Measurements from ENCODE around the gene EPS8L2. TPM values are rescaled to one million over a fixed set of nuclear protein-coding genes. Genes with fewer than 3 reads are reported as not detected.

The EPS8L2 gene
- total RNA-seq, 1 experiment from 2014 or later = 92.8 TPM

GRCh38 chr11:673866-674265, 32.2 kb upstream of the EPS8L2 start:
- Mint-ChIP-seq H3K27ac (peak overlapping the region in 1 of 3 experiments; percentile 15; a peak in 1 of 7 replicates), H3K27me3 (ENCODE audit: low read depth) (no peaks in the 10 kb centered on the region), H3K4me1 (no peaks in the 10 kb centered on the region), H3K36me3 (ENCODE audit: insufficient read depth in 1 of 3, low read depth in 3 of 3) (peaks cover 33 to 59% (median 47%) of the 10 kb centered on the region in 3 experiments), H3K9me3 (no peaks in the 10 kb centered on the region), H3K4me3 (no peak overlapping the region)
- no peak overlapping the region for H3K56ac ChIP-seq (ENCODE audit: insufficient read length, low read depth, low read length)
- no peak overlapping the region for H3K23ac ChIP-seq (ENCODE audit: insufficient read length, low read depth, low read length)
- H3K4ac ChIP-seq (ENCODE audit: low read depth, low read length) = no peak overlapping the region
- no peaks in the 10 kb centered on the region for H4K20me1 ChIP-seq (ENCODE audit: control insufficient read depth, insufficient read depth, insufficient read length)
- no peak overlapping the region for H3K14ac ChIP-seq (ENCODE audit: insufficient read depth, low read length)
- no peak overlapping the region for H4K8ac ChIP-seq (replicated peaks; ENCODE audit: insufficient read length, low read depth, low read length)
- no peak overlapping the region for H2AFZ ChIP-seq (ENCODE audit: low read length)
- no peak overlapping the region for H3T11ph ChIP-seq (ENCODE audit: low read length)
- no CpG with 5 or more reads among the region's 8 CpGs for WGBS (ENCODE audit: extremely low coverage, insufficient read length, low lambda C conversion rate)
- no peak overlapping the region for H3K9ac ChIP-seq (ENCODE audit: extremely low read depth, insufficient read length, low read length)
- no peak overlapping the region for H3K4me2 ChIP-seq (ENCODE audit: insufficient read depth, insufficient read length, low read length)
- no peak overlapping the region for H2BK15ac ChIP-seq (ENCODE audit: low read depth, low read length)
- H3K27me3 ChIP-seq (ENCODE audit: insufficient read depth, low read length) = no peaks in the 10 kb centered on the region
- no peak overlapping the region for H2AK5ac ChIP-seq (ENCODE audit: insufficient read length, low read length)
- no peaks in the 10 kb centered on the region for H3K79me2 ChIP-seq (ENCODE audit: insufficient read depth, low read length)
- no peak overlapping the region for H3K18ac ChIP-seq (ENCODE audit: insufficient read length, low read depth, low read length)
- H3K23me2 ChIP-seq (ENCODE audit: insufficient read length, low read depth, low read length, poor library complexity, severe bottlenecking) = no peaks in the 10 kb centered on the region
- H3K4me1 ChIP-seq (ENCODE audit: insufficient read depth, low read length) = no peaks in the 10 kb centered on the region
- no peak overlapping the region for H2BK5ac ChIP-seq (ENCODE audit: insufficient read length, low read length)
- TF ChIP-seq, protein P1, sequence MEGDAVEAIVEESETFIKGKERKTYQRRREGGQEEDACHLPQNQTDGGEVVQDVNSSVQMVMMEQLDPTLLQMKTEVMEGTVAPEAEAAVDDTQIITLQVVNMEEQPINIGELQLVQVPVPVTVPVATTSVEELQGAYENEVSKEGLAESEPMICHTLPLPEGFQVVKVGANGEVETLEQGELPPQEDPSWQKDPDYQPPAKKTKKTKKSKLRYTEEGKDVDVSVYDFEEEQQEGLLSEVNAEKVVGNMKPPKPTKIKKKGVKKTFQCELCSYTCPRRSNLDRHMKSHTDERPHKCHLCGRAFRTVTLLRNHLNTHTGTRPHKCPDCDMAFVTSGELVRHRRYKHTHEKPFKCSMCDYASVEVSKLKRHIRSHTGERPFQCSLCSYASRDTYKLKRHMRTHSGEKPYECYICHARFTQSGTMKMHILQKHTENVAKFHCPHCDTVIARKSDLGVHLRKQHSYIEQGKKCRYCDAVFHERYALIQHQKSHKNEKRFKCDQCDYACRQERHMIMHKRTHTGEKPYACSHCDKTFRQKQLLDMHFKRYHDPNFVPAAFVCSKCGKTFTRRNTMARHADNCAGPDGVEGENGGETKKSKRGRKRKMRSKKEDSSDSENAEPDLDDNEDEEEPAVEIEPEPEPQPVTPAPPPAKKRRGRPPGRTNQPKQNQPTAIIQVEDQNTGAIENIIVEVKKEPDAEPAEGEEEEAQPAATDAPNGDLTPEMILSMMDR (conservative IDR thresholded peaks at IDR 0.05) = no peak
- H3K9me3 ChIP-seq (ENCODE audit: control insufficient read depth, low read depth, low read length) = no peaks in the 10 kb centered on the region
- H2BK120ac ChIP-seq (ENCODE audit: low read depth, low read length, poor library complexity, severe bottlenecking) = no peak overlapping the region
- no peak overlapping the region for H3K27ac ChIP-seq (ENCODE audit: insufficient read length, low read depth, low read length)
- H4K91ac ChIP-seq (ENCODE audit: insufficient read length, low read depth, low read length) = no peak overlapping the region
- H2BK20ac ChIP-seq (ENCODE audit: low read depth, low read length, poor library complexity, severe bottlenecking) = no peak overlapping the region
- no peak for DNase-seq
- H2BK12ac ChIP-seq (ENCODE audit: insufficient read length, low read depth, low read length) = no peak overlapping the region
- peaks cover 3% of the 10 kb centered on the region for H3K79me1 ChIP-seq (ENCODE audit: insufficient read depth, low read depth, low read length, poor library complexity, severe bottlenecking)
- H4K5ac ChIP-seq (ENCODE audit: insufficient read length, low read depth, low read length) = no peak overlapping the region
